Measurements from ENCODE around the gene CAMSAP1.

The CAMSAP1 gene

GRCh38 chr9:135928731-135929655 is 21.6 kb upstream of the CAMSAP1 start:
- peaks cover 5% of the 10 kb centered on the region for H3K79me1 ChIP-seq (ENCODE audit: low read depth, low read length)
- WGBS, 2 donors (ENCODE audit: extremely low coverage in 2 of 2, insufficient read length in 2 of 2, insufficient replicate concordance in 1 of 2): no CpG with 5 or more reads among the region's 27 CpGs
- no peak overlapping the region for H3K4me3 ChIP-seq (ENCODE audit: low read length in 2 of 2)
- H3K27ac ChIP-seq (replicated peaks; ENCODE audit: low read length): no peak overlapping the region
- H3K18ac ChIP-seq (ENCODE audit: low read length): no peak overlapping the region
- H2BK120ac ChIP-seq (ENCODE audit: low read depth, low read length): no peak overlapping the region
- peaks cover 0 to 8% of the 10 kb centered on the region in 2 donors for H3K9me3 ChIP-seq (replicated peaks in 1 of 2; ENCODE audit: control insufficient read depth in 2 of 2, insufficient read depth in 1 of 2, low read depth in 1 of 2, low read length in 2 of 2)
- H3K27me3 ChIP-seq (ENCODE audit: control insufficient read depth in 3 of 3, insufficient read depth in 3 of 3, low read depth in 1 of 3, low read length in 3 of 3): no peaks in the 10 kb centered on the region
- H2BK5ac ChIP-seq (ENCODE audit: low read length): no peak overlapping the region
- H2BK12ac ChIP-seq (ENCODE audit: low read length): no peak overlapping the region
- H3K9ac ChIP-seq (ENCODE audit: low read depth, low read length, poor library complexity): peak overlapping the region; percentile 30
- H3K36me3 ChIP-seq (replicated peaks in 1 of 2; ENCODE audit: control insufficient read depth in 2 of 2, insufficient read depth in 2 of 2, low read length in 2 of 2): peaks cover 19 to 31% of the 10 kb centered on the region in 2 donors
- H2AK5ac ChIP-seq (ENCODE audit: low read depth, low read length): no peak overlapping the region
- no peak overlapping the region for H2AFZ ChIP-seq (ENCODE audit: low read length)
- H3K14ac ChIP-seq (ENCODE audit: low read length): no peak overlapping the region
- peak overlapping the region; percentile 55 for H3K23ac ChIP-seq (ENCODE audit: low read depth, low read length, poor library complexity)
- H4K91ac ChIP-seq (ENCODE audit: low read depth, low read length, poor library complexity): no peak overlapping the region
- H3K4me1 ChIP-seq (ENCODE audit: control insufficient read depth in 2 of 2, insufficient read depth in 1 of 2, low read depth in 1 of 2, low read length in 2 of 2): no peaks in the 10 kb centered on the region
- no peak for DNase-seq (ENCODE audit: low spot score)
- no peak overlapping the region for H3K4ac ChIP-seq (ENCODE audit: low read length)
- no peak overlapping the region for H3K4me2 ChIP-seq (ENCODE audit: insufficient read depth, low read length, poor library complexity, severe bottlenecking)
- H4K8ac ChIP-seq (ENCODE audit: low read depth, low read length): no peak overlapping the region
- H2BK15ac ChIP-seq (ENCODE audit: low read length): no peak overlapping the region

GRCh38 chr9:135928074-135928730 is 20.9 kb upstream of the CAMSAP1 start:
- peaks cover 13 to 23% of the 10 kb centered on the region in 2 donors for H3K36me3 ChIP-seq (replicated peaks in 1 of 2; ENCODE audit: control insufficient read depth in 2 of 2, insufficient read depth in 2 of 2, low read length in 2 of 2)
- H3K27me3 ChIP-seq (ENCODE audit: control insufficient read depth in 3 of 3, insufficient read depth in 3 of 3, low read depth in 1 of 3, low read length in 3 of 3): no peaks in the 10 kb centered on the region
- no peak overlapping the region for H4K91ac ChIP-seq (ENCODE audit: low read depth, low read length, poor library complexity)
- H2BK15ac ChIP-seq (ENCODE audit: low read length): no peak overlapping the region
- H3K9me3 ChIP-seq (replicated peaks in 1 of 2; ENCODE audit: control insufficient read depth in 2 of 2, insufficient read depth in 1 of 2, low read depth in 1 of 2, low read length in 2 of 2): peaks cover 0 to 7% of the 10 kb centered on the region in 2 donors
- no peak for DNase-seq (ENCODE audit: low spot score)
- no peak overlapping the region for H3K4ac ChIP-seq (ENCODE audit: low read length)
- H3K18ac ChIP-seq (ENCODE audit: low read length): no peak overlapping the region
- no peak overlapping the region for H4K8ac ChIP-seq (ENCODE audit: low read depth, low read length)
- H3K4me3 ChIP-seq (ENCODE audit: low read length in 2 of 2): peak overlapping the region in 1 of 2 donors; percentile 71
- no peaks in the 10 kb centered on the region for H3K4me1 ChIP-seq (ENCODE audit: control insufficient read depth in 2 of 2, insufficient read depth in 1 of 2, low read depth in 1 of 2, low read length in 2 of 2)
- H2BK12ac ChIP-seq (ENCODE audit: low read length): peak overlapping the region; percentile 41
- no peak overlapping the region for H3K4me2 ChIP-seq (ENCODE audit: insufficient read depth, low read length, poor library complexity, severe bottlenecking)
- peak overlapping the region; percentile 97 for H3K14ac ChIP-seq (ENCODE audit: low read length)
- WGBS, 2 donors (ENCODE audit: extremely low coverage in 2 of 2, insufficient read length in 2 of 2, insufficient replicate concordance in 1 of 2): no CpG with 5 or more reads among the region's 23 CpGs
- no peak overlapping the region for H2BK5ac ChIP-seq (ENCODE audit: low read length)
- H3K9ac ChIP-seq (ENCODE audit: low read depth, low read length, poor library complexity): peak overlapping the region; percentile 60
- H2AFZ ChIP-seq (ENCODE audit: low read length): no peak overlapping the region
- H3K27ac ChIP-seq (replicated peaks; ENCODE audit: low read length): no peak overlapping the region
- H3K79me1 ChIP-seq (ENCODE audit: low read depth, low read length): peaks cover 5% of the 10 kb centered on the region
- H2BK120ac ChIP-seq (ENCODE audit: low read depth, low read length): no peak overlapping the region
- H3K23ac ChIP-seq (ENCODE audit: low read depth, low read length, poor library complexity): peak overlapping the region; percentile 73
- peak overlapping the region; percentile 70 for H2AK5ac ChIP-seq (ENCODE audit: low read depth, low read length)

- H3K36me3 ChIP-seq (replicated peaks in 1 of 2; ENCODE audit: control insufficient read depth in 2 of 2, insufficient read depth in 2 of 2, low read length in 2 of 2): peaks cover 10 to 15% of the 10 kb centered on the region in 2 donors
- H3K14ac ChIP-seq (ENCODE audit: low read length): peak overlapping the region; percentile 97
- H2BK15ac ChIP-seq (ENCODE audit: low read length): no peak overlapping the region
- H3K27ac ChIP-seq (replicated peaks; ENCODE audit: low read length): no peak overlapping the region
- H2BK5ac ChIP-seq (ENCODE audit: low read length): no peak overlapping the region
- H3K18ac ChIP-seq (ENCODE audit: low read length): peak overlapping the region; percentile 57
- no CpG with 5 or more reads among the region's 25 CpGs for WGBS, 2 donors (ENCODE audit: extremely low coverage in 2 of 2, insufficient read length in 2 of 2, insufficient replicate concordance in 1 of 2)
- no peak overlapping the region for H4K91ac ChIP-seq (ENCODE audit: low read depth, low read length, poor library complexity)
- H3K4me1 ChIP-seq (ENCODE audit: control insufficient read depth in 2 of 2, insufficient read depth in 1 of 2, low read depth in 1 of 2, low read length in 2 of 2): no peaks in the 10 kb centered on the region
- H3K4me2 ChIP-seq (ENCODE audit: insufficient read depth, low read length, poor library complexity, severe bottlenecking): no peak overlapping the region
- H3K27me3 ChIP-seq (ENCODE audit: control insufficient read depth in 3 of 3, insufficient read depth in 3 of 3, low read depth in 1 of 3, low read length in 3 of 3): no peaks in the 10 kb centered on the region
- H2AK5ac ChIP-seq (ENCODE audit: low read depth, low read length): no peak overlapping the region
- H3K9me3 ChIP-seq (replicated peaks in 1 of 2; ENCODE audit: control insufficient read depth in 2 of 2, insufficient read depth in 1 of 2, low read depth in 1 of 2, low read length in 2 of 2): peaks cover 0 to 7% of the 10 kb centered on the region in 2 donors
- no peak overlapping the region for H2BK12ac ChIP-seq (ENCODE audit: low read length)
- DNase-seq (ENCODE audit: low spot score): no peak
- peak overlapping the region; percentile 89 for H3K4ac ChIP-seq (ENCODE audit: low read length)
- H3K9ac ChIP-seq (ENCODE audit: low read depth, low read length, poor library complexity): peak overlapping the region; percentile 60
- no peak overlapping the region for H2BK120ac ChIP-seq (ENCODE audit: low read depth, low read length)
- H2AFZ ChIP-seq (ENCODE audit: low read length): no peak overlapping the region
- peak overlapping the region in 1 of 2 donors; percentile 71 for H3K4me3 ChIP-seq (ENCODE audit: low read length in 2 of 2)
- H4K8ac ChIP-seq (ENCODE audit: low read depth, low read length): no peak overlapping the region
- peaks cover 5% of the 10 kb centered on the region for H3K79me1 ChIP-seq (ENCODE audit: low read depth, low read length)
- peak overlapping the region; percentile 65 for H3K23ac ChIP-seq (ENCODE audit: low read depth, low read length, poor library complexity)
Measured at GRCh38 chr9:135927195-135928013, 20.1 kb upstream of the CAMSAP1 start.
